ENCODE measurements around the gene STX18.

- TF ChIP-seq POLR2AphosphoS5 (IDR thresholded peaks at IDR 0.05; ENCODE audit: borderline replicate concordance, low read depth, low read length) (no peak), EZH2 (IDR thresholded peaks at IDR 0.05) (no peak)
These were observed 122.0 kb downstream of the STX18 start for GRCh38 chr4:4419896-4420295.
